Right forelimb (tissue), 1 donor: ENCODE results near the gene EXO1.

Experiments used
- DNase-seq: peaks from one replicate; pipeline ENCODE4 v3.0.0-alpha.2; 2018

The EXO1 gene

GRCh38 chr1:241896670-241896962 is 48.6 kb downstream of the EXO1 start:
- DNase-seq = no peak

GRCh38 chr1:241899210-241899609 is 51.2 kb downstream of the EXO1 start:
- DNase-seq = no peak

GRCh38 chr1:241900381-241900780 is 52.4 kb downstream of the EXO1 start:
- DNase-seq = no peak

GRCh38 chr1:241902391-241903065 is 54.5 kb downstream of the EXO1 start:
- DNase-seq = peak; percentile 54

GRCh38 chr1:241916196-241916595 is 68.2 kb downstream of the EXO1 start:
- DNase-seq = no peak

- DNase-seq = no peak
Measured at GRCh38 chr1:241917487-241917886, 69.5 kb downstream of the EXO1 start.

DNA sequence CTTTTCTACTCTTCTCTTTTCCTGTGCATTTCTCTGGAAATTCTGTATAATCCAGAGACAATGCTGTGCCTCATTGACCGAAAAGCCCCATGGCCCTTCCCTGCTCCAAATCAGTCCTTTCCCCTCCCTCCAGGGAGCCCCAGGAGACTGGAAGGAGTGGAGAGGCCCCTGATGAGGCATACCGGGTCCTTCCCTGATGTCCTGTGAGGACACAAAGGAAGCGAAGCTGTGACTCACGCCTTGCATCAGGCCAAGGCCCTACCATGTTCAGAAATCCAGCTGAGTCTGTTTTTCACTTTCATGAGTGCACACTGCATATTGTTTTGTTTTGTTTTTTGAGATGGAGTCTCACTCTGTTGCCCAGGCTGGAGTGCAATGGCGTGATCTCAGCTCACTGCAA is 70.9 kb downstream of the EXO1 start:
- DNase-seq = no peak

DNA sequence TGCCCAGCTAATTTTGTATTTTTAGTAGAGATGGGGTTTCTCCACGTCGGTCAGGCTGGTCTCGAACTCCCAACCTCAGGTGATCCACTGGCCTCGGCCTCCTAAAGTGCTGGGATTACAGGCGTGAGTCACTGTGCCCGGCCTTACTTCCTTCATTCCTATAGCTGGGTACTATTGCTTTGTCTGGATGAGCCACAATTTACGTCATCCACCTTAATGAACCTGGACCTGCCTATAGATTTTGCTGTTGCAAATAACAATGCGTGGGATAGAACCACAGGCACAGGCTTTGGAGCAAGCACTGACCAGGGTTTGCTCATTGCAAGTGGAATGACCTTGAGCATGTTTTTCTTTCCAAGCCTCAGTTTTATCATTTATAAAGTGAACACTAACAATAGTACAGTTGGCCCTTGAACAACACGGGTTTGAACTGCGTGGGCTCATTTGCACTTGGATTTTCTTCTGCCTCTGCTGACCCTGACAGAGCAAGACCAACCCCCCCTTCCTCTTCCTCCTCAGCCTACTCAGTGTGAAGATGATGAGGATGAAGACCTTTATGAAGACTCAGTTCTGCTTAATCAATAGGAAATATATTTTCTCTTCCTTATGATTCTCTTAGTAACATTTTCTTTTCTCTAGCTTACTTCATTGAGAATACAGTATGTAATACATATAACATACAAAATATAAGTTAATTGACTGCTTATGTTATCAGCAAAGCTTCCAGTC is 76.2 kb downstream of the EXO1 start:
- DNase-seq = no peak

- DNase-seq = no peak
Measured at GRCh38 chr1:241926141-241926540, 78.1 kb downstream of the EXO1 start.

- no peak for DNase-seq
Measured at GRCh38 chr1:241927321-241927720, 79.3 kb downstream of the EXO1 start.

GRCh38 chr1:241932845-241933244 is 84.8 kb downstream of the EXO1 start:
- no peak for DNase-seq

DNA sequence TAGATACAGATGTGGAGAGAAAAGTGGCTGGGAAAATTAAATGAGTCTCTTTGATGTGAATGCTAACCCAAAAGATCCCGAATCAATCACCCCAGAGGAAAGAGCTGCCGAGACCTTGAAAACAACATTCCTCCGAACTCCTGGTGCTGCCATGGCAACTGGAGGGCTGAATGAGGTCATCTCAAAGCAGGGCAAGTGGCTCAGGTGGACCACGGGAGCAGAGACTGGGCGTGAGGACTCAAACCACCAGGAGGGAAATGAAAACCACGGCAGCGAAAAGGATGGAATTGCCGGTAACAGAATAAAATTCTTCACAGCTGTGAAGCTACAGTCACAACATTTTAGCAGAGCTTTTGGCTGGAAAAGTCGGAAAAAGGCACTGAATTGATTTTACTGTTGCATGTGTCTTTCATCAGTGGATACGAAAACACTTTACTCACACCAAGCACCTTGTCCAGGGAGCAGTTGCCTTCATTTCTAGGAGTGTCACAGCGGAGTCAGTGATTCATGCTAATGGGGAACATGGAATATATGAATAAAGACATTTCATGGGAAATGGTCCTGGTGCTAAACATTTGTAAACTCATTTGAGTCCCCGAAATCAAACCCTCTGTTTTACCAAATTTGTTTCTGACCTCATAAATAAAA is 86.3 kb downstream of the EXO1 start:
- peak; percentile 85 for DNase-seq

DNA sequence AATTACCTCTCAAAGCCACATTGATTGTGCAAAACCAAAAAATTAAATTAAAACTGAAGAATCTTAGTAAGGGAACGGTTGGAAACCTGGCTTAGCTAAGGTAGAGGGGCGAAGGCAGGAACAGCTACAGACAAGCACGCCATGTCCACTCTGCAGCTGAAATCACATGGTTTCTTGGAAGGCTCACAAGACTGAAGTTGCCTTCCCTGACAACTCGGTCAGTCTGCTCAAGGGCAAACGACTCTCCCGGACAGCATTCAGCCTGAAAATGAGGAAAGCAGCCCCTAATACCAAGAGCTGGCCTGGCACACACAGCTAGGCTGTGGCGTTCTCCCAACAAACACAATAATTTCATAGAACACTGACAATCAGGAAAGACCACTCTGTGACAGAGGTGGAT is 86.9 kb downstream of the EXO1 start:
- no peak for DNase-seq
